COR-L47 (cell line): ENCODE data around the gene LRFN5.
"Not testable (repeated sequence)": the region's sequence is repeated elsewhere in the genome, so short reads cannot be mapped to it uniquely, and the experiment has no call there.

Source experiments
- DNase-seq: peaks from one replicate; lab custom pipeline; 2025; lab: John Stamatoyannopoulos, UW

The LRFN5 gene

DNA sequence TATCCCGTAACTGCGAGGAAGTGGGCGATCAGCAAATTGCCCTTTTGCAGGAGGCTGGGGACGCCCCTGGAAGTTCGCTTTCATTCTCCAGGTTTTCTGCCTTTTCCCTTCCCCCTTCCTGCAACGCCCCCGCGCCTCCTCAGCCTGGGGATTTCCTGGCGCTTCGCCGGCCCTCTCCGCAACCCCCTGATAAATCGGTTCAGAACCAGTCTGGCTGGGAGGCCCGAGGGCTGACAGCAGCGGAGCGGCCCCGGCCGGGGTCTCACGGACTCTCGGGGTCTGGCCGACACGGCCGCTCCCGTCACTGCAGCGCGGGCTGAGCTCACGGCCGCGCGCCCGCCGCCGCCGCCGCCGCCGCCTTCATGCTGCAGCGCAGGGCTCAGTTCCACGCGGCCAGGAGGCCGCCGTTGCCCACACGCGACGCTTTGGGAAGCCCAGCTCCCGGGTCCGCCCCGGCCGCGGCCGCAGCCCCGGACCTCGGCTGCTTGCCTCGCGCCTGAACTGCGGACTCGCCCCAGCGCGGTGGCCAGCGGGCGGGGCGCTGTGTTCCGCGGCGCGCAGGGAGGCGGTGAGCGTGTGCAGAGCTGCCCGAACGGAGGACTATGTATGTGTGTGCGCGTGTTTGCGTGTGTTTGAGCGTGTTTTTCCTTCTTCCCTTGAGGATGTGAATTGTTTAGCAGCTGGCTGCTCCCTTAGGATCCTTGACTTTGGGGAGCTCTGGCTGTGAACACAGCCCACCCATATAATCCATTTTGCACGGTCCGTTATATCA is at the start of gene LRFN5:
LRFN5 (plus strand) TSS at position 345 of the 772 bp plus-strand sequence.
- peak; percentile 51 for DNase-seq

DNA sequence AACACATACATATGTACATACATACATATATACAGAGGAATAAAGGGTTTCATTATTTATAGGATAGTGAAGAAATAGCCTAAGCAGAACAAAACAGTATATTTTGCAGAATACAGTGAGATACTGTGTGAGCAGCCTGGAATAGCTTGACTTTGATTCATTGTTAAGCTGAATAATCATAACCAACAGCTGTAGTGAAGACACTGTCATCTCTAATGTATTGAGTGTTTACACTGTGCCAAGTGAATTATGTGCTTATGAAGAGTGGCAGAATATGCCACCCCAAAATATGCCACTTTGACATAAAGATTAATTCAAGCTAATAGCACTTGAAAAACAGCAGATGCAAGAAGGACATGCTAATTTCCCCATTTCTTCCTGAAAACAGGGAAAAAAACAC is 48.2 kb upstream of the LRFN5 start:
- no peak for DNase-seq

DNA sequence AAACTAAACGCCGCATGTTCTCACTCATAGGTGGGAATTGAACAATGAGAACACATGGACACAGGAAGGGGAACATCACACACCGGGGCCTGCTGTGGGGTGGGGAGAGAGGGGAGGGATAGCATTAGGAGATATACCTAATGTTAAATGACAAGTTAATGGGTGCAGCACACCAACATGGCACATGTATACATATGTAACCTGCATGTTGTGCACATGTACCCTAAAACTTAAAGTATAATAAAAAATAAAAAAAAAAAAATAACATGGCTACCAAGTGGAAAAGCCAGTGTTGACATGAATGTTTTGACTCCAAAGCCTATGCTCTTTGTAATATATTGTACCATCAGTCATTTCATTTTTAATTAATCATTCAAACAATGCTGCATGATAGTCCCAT is 39.8 kb upstream of the LRFN5 start:
- DNase-seq: not testable (repeated sequence)

DNA sequence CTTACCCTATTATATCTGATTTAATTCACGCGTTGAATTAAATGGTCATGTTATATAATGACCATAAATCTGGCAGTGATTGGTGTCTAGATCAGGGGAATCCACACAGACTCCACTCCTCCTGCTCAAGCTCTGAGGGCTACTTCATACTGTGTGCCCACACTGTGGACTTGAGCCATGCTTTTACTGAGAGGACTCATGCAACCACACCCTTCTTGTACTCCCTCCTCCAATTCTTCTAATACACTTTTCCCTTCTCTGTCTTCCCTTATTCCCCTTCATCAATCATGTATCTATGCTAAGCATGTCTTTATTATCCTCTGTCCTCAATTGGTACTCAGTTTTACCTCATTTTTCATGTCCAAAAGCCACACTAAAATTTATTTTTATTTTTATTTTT is 37.7 kb upstream of the LRFN5 start:
- no peak for DNase-seq

DNA sequence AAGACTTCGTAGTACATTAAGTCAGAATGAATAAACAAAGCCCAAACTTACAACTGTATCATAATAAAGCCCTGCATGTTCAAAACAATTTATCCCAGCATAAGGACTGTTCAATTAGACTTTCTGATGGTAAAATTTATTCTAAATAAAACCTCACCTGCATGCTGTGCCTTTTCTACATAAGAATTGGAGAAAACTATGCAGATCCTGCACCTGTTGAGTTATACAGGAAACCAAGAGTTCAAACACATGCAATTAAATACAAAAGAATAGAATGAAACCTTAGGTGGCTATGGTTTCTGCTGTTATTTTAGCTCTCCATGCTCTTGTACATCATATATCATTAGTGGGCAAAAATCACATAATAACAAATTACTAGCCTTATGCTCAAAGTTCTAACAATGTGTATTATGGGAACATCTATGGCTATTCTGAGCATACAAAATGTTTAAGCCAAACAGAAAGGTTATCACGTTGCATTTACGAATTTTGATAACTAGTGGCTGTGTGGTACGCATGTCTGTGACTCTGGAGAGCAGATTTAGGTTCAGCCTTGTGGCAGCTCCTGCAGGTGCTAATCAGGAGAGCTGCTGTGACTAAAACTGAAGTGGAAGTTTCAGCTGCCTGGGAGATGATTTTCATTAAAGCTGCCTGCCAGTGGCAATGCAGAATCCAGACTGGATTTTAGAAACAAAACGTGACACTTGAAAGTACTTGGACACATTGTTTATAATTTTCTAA is 36.1 kb upstream of the LRFN5 start:
- DNase-seq: peak; percentile 28

DNA sequence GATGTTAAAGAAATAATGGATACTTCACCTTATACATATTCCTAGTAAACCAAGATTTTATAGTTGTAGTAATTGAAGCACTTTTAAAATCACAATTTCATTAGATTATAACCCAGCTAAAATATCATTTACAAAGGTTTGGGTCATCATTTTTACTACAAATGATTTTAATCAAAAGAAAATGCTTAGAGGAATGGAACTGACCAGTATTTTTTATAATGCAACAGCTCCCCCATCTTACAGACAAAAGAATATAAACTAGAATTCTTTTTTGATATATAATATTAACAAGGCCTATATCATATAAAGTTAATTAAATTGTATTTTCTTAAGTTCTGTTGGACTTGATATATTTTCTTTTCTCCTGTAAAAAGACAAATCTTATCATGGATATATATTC is 20.4 kb upstream of the LRFN5 start:
- DNase-seq: no peak

DNA sequence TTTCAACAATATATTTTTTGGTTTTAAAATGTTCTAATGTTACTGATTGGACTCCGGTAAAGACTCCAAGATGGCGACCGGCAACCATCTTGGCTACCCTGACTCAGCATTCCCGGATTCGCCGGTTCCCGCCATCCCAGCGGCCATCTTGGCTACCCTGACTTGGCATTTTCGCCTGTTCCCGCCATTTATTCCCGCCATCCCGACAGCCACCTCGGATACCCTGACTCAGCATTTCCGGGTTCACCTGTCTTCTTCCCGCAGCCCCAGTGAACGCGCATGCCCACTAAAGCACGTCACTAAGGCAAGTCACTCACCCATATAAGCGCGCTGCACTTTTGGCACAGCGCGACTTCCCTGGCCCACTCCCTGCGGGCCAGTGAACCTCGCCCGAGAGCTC is 9.0 kb upstream of the LRFN5 start:
- no peak for DNase-seq

DNA sequence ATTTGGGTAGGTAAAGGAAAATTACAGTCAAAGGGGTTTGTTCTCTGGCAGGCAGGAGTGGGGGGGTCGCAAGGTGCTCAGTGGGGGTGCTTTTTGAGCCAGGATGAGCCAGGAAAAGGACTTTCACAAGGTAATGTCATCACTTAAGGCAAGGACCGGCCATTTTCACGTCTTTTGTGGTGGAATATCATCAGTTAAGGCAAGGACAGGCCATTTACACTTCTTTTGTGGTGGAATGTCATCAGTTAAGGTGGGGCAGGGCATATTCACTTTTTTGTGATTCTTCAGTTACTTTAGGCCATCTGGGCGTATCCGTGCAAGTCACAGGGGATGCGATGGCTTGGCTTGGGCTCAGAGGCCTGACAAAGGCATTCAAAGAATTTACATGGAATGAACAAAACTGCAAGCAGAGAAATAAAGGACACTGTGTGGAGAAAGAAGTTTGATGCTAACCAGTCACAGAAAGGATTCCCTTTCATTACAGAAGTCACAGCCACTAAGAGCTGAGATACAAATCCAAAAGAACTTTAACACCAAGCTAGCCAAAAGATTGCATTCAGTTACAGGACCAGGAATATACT is 6.8 kb upstream of the LRFN5 start:
- not testable (repeated sequence) for DNase-seq

DNA sequence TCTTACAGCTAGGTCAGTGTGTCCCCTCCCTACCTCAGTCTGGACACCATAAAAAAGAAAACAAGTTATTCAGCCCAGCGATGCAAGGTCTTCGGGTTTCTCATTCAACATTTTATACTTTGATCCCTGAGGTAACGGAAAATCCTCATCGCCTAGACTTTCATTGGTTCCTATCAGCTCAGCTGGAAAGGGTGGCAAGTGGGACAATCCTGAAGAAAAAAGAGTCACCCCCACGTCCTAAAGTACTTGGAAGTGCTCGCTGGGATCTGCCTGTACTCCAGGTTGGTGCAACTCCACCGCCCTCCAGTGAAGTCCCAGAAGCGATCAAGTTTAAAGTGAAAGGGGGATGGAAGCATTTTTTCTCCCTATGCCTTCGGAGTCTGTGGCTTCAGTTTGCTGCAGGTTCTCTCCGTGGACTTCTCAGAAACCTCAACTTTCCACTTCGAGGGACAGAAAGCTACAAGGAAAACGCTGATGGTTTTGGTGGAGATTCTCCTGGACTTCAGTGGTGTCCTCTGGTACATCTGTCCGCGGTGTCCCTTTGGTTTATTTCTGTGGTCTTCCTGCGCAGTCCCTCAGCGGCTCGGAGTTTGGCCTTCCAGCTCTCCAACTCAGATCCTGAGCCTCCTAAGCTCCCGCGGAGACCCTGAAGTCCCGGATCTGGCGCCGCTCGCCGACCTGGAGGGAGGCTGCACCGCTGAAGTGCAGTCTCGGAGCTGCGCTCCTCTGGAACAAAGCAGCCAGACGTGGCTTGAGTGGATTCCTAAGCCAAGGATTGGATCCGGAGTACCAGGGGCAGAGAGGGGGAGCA is 1.8 kb upstream of the LRFN5 start:
- DNase-seq: peak; percentile 50

DNA sequence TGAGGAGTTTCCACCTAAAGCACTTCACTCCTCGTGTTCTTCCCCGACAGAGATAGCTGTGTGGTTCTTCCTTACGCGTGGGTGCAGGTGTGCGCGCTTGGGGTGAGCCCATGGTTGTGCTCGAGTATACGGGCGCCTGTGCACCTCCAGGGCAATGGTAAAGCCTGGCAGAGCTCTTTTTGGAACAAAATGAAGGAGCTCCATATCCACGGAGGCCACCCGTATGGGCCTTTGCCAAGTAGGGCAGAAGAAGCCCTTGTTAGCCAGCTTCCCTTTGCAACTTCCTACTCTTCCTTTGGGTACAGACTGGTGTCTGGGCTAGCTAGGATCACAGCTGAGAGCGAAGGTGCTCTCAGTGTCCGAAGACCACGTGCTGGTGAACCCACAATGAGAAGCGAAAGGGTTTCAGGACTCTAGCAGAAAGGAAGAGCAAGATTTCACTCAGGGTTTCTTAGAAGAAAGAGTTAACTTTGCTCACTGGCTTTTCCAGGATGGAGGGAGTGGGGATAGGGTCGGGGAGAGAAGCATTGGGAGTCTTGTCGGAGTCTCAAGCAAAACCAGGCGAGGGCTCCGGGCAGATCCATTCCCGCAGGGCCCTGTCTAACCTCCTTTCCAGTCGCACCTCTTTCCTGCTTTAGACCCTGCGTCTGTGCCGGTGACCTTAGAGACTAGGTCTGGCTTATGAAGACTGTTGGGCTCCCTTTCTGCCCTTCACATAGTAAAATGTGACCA is 960 bp upstream of the LRFN5 start:
- DNase-seq: peak; percentile 22

DNA sequence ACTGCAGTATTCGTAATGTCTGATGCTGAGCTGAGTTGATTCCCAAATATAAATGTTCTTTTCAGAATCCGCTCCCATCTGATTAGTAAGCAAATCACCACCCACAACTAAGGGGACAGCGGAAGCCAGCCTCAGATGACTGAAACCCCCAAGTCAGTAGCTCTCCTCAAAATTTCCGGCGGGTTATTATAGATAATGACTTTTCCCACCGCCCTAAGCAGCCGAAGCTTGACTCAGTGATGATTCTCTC is 469 bp upstream of the LRFN5 start:
- peak; percentile 22 for DNase-seq

DNA sequence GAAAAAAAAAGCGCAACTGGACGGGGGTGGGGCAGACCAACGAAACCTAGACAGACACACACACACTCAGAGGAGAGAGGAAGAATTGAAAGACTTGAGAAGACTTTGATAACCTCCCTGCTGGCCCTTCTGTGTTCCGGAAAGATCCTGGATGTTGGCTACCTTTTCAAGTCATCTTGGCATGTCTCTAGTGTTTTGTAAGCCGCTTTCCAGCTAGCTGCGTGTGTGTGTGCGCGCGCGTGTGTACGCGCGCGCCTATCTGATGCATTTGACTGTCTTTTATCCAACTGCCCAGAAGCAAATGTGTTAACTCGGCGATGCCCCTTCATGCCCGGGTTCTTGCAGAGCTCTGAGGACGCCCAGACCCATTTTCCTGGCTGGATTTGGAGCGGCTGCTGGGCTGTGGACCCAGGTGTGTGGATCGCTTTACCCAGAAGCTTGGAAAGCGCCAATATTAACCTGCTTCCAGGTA is 664 bp downstream of the LRFN5 start:
- no peak for DNase-seq

DNA sequence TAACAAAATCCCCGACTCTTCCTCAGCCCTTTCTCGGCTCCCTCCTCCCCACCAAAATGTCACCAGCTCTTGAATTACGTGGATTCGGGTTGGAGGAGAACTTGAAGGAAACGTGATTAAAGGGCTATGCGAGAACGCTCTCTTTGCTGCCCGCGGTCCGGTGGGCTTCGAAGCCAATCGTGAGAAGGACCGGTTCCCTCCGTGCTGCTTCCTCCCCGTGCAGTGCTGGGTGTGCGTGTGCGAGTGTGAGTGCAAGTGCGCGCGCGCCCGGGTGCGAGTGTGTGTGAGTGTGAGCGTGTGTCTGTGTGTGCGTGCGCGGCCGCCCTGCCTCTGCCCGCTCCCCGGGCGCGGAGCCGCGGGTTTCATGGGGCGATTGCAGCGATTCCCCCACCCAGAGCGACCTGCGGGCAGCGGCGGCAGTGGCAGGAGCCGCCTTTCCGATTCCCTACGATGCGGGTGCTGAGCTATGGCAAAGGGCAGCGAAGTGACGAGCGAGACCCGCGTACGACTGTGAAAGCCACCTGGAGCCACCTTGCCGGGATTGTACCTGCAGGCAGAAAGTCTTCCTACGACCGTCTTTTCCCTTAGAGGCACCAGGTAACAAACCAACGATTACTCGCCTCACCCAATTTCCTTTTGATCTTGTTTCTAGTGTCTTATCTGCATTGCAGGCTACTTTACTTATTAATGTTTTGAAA is 1.4 kb downstream of the LRFN5 start:
- peak; percentile 25 for DNase-seq

DNA sequence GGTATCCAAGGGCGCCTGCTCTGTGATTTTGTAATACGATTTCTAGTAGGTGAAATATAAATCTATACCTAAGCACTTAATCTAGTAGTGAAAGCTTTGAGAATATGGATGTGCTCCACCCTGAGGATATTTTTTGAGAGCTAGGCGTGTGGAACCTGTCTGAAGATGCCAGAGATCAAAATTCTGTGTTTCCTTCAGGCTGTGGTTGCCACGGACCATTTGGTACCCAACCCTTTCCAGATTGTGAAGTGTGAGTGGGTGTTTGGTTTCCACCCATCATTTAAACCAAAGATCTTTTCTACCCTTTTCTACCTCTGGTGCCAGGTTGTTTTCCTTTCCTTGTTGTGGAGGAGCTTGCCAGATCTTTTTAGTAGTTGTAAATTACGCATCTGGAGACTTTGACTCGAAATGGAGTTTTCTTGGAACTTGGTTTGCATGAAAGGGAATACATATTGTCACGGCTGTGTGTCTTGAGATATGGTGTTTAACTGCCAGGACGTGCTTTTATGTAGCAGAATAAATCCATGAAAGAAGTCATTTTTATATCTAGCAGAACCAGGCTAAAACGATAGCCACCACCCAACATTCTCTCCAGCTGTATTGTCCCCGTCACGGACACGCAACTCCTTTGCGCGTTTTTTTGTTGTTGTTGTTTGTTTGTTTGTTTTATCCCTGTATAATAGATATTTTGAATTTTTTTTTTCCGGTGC is 2.2 kb downstream of the LRFN5 start:
- DNase-seq: no peak

DNA sequence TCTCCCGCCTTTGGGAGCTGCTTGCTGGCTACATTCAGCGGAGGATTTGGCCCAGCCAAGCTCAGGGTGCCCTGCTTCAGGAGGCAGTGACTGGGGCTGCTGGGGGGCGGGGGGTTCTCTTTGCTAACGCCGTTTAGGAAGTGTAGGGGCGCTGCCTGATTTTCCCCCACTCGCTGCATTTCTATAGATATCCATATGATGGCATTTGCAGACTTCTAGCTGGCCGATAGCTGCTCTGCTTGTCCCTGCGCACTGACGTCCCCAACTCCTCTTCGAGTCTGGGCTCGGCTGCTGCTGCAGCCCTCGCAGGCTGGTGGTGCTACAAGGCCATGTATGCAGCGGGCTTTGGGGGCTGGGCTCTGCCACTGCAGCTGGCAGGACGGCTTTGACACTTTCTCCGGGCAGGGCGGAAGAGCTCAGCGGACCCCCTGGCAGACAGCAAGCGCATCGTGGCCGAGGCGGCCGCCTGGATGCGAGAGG is 3.1 kb downstream of the LRFN5 start:
- peak; percentile 84 for DNase-seq

DNA sequence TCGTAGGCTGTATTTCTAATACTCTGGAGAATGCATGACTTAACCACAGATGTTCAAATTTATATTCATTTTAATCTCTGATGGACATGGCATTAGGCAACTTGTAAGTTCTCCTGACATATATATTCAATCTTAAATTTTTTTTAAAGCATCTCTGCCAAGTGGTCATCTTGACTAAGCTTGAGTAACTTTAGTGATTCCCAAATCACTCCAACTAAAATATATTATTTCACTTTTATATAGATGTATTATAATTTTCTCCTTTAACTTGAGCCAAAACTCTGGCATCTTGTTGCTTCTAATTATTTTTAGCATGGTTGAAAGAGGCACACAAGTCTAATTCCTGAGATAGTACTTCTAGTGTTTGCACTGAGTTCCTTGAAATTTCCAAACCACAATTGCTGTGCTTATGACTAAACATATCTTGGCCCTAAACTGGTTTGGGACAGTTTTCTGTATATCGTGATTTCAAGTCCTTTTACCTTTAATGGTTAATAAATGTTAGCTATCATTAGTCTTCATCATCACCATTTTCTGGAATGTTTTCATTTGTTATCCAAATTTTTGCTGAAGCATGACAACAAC is 8.4 kb downstream of the LRFN5 start:
- no peak for DNase-seq

DNA sequence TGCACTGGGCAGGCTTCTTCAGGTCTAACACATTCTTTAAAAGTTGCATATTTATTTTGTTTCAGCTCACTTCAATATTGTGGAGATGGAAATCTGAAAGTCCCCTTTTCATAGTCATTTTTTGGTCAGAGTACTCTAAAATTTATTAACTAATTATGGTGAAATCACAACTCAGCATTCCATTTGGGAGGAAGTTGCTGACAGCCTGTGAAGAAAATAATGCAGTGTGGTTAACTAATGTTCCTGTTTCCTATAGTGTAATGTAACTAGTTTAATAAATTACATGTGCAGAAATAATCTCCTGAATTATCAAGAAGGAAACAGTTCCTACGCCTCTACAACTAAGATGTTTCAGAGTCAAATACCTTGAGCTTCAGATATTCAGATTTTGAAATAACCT is 17.1 kb downstream of the LRFN5 start:
- no peak for DNase-seq

DNA sequence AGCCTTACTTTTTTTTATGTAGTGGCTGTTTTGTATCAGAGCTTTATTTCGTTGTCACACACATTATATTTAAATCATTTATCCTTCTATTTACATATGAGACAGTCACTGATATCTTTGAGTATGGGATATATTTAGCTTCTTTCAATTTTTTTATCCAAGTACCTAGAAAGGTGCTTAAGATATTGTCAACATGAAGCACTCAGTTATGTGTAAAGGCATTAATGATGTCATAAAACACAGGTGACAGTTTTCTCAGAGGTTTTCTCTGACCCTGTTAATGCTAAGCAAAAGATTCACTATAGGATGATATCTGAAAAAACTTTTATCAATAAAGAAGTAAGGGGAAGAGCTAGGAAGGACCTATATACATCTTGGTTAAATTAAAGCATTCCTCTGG is 23.2 kb downstream of the LRFN5 start:
- DNase-seq: no peak

DNA sequence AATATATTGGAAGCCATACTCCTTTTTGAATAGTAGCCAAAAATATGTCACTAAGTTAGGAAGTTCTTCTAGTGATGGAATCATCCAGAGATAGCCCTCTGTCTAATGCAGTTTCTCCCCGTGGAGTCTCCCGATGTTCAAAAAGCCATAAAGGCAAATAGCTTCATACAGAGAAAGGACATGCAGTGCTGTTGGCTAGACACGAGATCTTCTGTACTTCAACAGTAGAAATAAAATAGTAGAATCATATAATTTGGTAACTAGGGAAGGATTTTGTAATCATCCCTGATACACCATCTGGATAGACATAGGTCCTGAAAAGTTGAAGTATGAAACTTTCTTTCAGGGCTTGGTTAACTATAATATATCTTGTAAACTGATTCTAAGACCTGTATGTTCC is 27.6 kb downstream of the LRFN5 start:
- DNase-seq: no peak
